GM18511 (cell line): Measurements from ENCODE around the gene PLCB1.

Source experiments
- ATAC-seq: cut with Tn5 transposase; IDR thresholded peaks from one replicate; pipeline ENCODE4 v1.9.1; 2021; ENCODE audit warnings: mild to moderate bottlenecking, moderate library complexity; ENCODE audit not compliant: unreplicated experiment

PLCB1 gene

DNA sequence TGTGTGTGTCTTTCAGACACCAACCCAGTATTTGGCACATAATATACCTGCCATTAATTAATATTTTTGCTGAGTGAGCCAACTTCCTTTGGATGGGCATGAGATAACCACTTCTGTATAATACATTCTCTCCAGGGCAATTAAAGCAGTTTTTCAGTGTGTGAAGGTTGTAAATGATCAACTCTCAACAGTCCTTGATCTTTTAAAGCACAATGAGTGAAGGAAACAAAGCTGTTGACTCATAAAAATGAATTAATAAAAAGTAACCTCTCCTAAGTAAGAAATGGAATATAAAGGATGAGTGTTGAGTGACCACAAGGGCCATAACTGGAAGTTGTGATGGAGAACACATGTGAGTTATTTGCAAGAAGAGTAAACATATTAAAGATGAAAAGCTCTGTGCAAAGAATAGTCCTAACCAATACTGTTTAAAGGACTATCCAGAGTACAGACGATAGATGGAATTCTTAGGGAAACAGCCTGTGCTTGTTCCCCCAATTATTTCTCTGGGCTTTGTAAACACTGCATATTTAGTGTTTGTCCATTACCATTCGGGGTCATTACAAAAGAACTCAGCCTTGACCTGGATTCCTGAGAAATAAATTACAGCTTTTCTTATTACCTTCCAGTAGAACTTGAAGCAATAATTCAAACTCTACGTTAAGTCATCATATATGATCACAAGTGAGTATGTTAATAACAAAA lies 446.2 kb downstream of the PLCB1 start:
- ATAC-seq = no peak

DNA sequence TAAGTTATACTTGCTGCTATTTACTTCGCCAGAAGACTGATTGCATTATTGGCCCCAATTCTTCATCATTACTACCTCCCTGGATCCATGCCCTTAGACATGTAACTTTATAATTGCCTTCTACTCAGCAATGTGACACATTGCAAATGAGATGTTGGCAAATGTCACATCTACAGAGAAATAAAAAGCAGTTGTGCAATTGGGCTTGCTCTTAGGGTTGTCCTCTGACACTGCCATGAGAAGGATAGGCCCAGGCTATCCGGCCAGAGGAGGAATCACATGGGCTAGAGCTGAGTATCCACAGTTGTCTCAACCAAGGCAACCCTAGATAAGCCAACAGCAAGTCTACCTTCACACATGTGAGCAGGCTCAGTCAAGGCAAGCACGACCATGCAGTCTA lies 447.0 kb downstream of the PLCB1 start:
- no peak for ATAC-seq

- no peak for ATAC-seq
These were observed 449.5 kb downstream of the PLCB1 start for GRCh38 chr20:8581446-8582183.

GRCh38 chr20:8583012-8583565 lies 451.0 kb downstream of the PLCB1 start:
- ATAC-seq = no peak

- no peak for ATAC-seq
These were observed 451.5 kb downstream of the PLCB1 start for GRCh38 chr20:8583566-8584043.

GRCh38 chr20:8587251-8587650 lies 455.2 kb downstream of the PLCB1 start:
- ATAC-seq = no peak

DNA sequence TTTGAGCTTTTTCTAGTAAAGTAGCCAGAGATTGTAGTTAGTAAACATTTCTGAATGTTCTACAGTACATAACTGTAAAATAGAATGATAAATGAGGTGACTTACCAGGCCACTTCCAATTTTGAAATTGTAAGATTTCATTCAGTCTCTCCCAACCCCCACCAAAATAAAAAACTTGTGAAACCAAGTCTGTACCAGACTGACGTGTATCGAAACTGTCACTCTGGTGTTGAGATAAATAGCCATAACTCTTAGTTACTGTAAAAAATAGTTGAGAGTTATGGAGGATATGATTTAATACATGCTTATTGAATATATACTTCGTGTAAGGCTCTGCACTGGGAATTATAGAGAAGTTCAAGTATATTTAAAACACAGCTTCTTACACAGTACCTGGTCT lies 455.7 kb downstream of the PLCB1 start:
- no peak for ATAC-seq

DNA sequence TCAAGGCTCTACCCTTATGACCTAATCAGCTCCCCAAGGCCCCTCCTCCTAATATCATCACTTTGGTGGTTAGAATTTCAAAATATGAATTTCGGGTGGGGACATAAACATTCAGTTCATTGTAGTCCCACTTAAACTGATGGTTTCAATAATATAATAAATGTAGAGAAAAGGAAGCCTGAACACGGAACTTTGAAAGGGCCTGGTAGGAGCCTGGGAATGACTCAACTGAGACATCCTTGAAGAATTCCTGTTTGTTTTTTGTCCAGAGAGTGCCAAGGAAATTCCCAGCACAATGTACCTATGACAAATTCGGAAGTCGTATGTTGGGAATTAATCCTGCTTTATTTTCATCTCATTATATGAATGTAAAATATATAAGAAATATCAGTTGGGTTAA lies 457.9 kb downstream of the PLCB1 start:
- ATAC-seq = no peak

GRCh38 chr20:8600910-8601541 lies 469.0 kb downstream of the PLCB1 start:
- ATAC-seq = peak; percentile 13

DNA sequence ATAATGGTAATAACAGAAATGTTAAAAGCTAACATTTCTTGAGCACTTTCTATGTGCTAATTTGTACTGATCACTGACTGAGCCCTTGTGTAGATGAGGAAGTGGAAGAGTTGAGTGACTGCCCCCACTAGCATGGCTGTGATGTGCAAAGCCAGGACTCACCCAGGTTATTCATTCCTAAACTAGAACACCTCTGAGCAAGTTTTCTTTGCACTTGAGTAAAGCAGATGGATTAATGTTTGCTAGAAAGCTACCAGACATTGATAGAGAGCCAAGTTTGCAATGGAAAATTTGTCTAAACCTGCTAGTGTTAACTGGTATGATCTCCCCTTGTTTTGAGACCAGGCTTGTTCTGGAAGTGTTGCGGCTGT lies 469.5 kb downstream of the PLCB1 start:
- peak; percentile 90 for ATAC-seq

DNA sequence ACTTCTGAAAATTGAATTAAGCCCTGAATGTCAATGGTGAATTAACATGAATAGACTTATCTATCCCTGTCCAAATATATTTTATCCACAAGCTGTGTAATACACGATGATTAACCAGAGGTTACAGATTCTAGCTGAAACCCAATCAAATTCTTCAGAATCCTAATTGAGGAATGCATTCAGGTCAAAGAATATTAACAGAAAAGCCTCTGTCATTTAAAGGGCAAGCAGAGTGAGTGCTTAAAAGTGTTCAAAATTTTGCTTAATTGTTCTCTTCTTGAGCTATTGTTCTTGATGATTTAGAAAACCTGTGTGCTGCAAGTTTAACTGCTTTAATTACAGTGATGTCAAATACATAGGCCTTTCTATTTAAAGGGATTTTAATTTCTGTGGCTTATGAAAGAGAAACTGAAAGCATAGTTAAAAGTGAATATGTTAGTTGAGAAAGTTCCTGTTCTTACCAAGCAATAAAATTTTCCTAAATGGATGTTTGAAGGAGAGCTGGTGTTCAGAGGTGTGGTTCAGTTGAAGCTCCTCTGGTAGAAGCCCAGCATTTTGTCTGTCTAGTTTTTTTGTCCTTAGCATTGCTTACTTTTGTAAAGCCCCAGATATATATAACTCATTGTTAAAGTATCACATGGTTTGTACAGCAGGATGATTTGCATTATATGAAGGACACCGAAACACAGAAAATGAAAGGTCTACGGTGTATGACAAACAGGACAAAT lies 470.5 kb downstream of the PLCB1 start:
- ATAC-seq = peak; percentile 81

- ATAC-seq = no peak
These were observed 476.4 kb downstream of the PLCB1 start for GRCh38 chr20:8608470-8608869.

GRCh38 chr20:8616792-8617191 lies 484.7 kb downstream of the PLCB1 start:
- no peak for ATAC-seq

- ATAC-seq = no peak
These were observed 488.9 kb downstream of the PLCB1 start for GRCh38 chr20:8621001-8621400.

DNA sequence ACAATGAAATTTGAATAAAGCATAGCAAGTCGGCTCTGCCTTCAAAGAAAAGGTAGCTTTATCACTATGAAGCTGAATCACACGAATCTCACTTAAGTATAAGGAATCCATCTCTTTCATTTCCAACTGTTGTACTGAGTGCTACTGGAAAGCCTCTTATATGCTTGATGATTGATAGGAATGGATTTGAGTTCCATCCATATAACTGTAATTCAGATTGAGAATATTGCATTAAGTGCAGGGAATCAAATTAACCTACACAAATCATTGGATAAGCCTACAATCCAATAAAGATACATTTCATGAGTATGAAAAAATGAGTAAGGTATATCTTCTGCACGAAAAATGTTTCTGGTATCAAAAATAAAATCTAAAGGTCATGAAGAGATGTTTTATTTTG lies 492.0 kb downstream of the PLCB1 start:
- ATAC-seq = no peak

GRCh38 chr20:8624616-8625015 lies 492.6 kb downstream of the PLCB1 start:
- ATAC-seq = no peak

- no peak for ATAC-seq
These were observed 495.4 kb downstream of the PLCB1 start for GRCh38 chr20:8627340-8628004.

- ATAC-seq = no peak
These were observed 499.2 kb downstream of the PLCB1 start for GRCh38 chr20:8631271-8631670.

DNA sequence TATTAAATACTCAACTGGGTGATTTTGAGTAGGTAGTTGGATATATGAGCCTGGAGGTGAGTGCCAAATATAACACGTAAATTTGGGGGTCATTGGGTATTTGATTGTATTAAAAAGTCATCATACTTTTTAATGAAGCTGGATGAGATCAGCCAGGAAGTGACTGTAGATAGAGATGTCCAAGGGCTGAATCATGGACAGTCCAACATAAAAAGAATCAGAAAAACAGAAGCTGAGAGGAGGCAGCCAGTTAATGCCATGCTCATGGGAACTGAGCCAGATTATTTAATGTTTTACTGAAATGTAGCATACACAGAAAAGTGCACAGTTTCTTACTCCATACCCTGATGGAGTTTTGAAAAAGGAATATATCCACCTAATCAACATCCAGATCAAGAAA lies 501.3 kb downstream of the PLCB1 start:
- no peak for ATAC-seq

DNA sequence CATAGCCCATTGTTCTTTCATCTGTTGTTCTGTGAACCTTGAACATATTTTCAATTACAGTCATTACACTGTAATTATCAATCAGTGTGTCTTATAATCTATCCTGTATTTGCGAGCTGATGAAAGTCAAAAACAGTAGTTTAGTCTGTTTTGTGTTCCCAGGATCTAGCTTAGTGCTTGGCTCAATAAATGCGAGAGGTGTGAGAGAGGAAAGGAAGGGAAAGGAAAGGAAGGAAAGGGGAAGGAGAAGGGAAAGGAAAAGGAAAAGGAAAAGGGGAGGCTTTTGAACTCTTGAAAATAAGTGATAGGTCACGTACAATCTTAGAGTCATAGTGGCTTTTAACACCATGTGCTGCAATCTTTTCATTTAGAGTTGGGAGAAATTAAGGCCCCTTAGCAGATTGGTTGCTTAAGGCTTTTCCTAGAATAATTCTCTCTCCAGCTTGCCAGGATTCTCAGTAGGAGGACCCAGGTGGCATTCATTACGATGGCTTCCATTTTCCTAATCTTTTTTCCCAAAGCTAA lies 503.0 kb downstream of the PLCB1 start:
- no peak for ATAC-seq
